GM18507 (cell line): Measurements from ENCODE around the gene GABPB2.

Experiments
- DNase-seq: peaks from one replicate; pipeline ENCODE4 v3.0.0; 2011; ENCODE audit warnings: low read depth; ENCODE audit not compliant: insufficient read length; ENCODE audit errors: extremely low spot score
- FAIRE-seq: peaks from 2 replicates; lab custom pipeline; 2011; peaks lifted over from hg19 to GRCh38; lab: Jason Lieb, UNC

The GABPB2 gene

DNA sequence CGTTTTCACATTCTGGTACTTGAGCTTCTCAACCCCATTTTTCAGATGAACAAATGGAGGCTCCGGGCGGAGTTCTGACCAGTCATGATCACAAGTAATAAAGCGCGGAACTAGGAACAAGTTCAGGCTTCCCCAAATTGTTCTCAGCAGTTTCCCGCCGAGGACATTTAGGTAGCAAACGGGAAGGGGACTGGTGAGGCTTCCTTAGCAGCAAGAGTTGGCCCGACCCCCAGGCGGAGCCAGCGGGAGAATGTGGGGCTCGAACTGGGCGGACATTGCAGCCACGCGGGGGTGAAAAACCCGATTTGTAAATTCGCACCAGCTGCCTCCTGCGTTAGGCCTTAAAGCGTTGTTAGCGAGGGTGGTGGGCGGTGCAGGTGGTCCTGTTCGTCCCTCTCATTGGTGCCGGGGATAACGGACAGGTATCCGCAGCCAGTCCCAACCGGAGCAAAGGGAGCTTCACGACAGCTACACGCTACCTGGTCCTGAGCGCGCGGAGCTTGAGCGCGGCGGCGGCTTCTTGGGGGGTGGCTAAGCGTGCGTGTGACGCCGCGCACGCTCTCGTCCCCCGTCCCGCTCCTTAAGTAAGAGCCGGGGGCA is 60.5 kb downstream of the GABPB2 start:
- FAIRE-seq (peak; percentile 60), DNase-seq (peak; percentile 58)

- FAIRE-seq (no peak), DNase-seq (no peak)
These were observed 61.3 kb downstream of the GABPB2 start for GRCh38 chr1:151131701-151132334.

DNA sequence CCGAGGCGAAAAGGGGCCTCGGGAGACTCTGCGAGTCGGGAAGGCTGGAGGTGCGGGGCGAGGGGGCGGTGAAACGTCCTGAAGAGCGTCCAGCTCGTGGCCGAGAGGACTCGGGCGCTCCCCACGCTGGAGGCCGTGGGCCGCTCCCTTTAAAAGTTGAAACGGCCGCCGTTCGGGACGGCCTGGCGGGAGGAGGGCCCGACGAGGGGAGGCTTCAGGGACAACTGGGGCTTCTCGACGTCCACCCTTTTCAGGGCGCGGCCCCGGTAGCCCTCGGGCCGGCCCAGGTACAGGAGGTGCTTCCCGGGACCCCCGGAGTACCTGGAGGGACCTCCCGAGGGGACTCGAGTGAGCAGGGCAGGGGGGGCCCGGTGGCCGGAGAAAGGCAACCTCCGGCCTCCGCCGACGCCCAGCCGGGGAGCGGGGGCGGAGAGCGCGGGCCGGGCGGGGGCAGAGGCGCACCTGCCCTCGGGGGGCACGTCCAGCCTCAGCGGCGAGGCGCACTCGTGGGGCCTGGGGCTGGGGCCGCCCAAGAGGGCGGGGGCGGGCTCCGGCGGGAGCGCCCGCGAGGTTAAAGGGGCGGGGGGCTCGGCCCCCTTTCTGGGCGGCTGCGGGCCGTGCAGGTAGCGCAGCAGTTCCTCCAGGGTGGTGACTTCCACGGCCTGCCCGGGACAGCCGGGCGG is 61.9 kb downstream of the GABPB2 start:
- no peak for DNase-seq
- no peak for FAIRE-seq

GRCh38 chr1:151133018-151133806 is 62.7 kb downstream of the GABPB2 start:
- no peak for FAIRE-seq
- no peak for DNase-seq

GRCh38 chr1:151134396-151134795 is 63.8 kb downstream of the GABPB2 start:
- DNase-seq: no peak
- no peak for FAIRE-seq

DNA sequence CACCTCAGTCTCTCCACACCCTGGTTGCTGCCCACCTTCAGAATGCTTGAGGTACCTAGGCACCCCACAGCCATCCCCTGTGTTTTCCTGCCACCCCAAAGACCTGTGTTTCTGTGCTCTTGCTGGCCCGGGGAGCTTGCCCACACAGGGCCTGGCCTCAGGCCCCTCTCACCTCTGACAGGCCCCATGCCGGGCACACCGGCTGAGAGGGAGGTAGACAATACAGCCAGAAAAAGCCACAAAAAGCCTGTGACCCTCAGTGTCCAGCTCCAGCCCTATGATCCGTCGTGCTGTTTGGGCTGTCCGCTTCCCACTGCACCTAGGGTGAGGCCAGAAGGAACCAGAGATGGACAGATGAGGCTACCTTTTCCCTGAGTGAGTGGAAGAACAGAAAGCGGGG is 64.4 kb downstream of the GABPB2 start:
- FAIRE-seq: no peak
- DNase-seq: no peak

DNA sequence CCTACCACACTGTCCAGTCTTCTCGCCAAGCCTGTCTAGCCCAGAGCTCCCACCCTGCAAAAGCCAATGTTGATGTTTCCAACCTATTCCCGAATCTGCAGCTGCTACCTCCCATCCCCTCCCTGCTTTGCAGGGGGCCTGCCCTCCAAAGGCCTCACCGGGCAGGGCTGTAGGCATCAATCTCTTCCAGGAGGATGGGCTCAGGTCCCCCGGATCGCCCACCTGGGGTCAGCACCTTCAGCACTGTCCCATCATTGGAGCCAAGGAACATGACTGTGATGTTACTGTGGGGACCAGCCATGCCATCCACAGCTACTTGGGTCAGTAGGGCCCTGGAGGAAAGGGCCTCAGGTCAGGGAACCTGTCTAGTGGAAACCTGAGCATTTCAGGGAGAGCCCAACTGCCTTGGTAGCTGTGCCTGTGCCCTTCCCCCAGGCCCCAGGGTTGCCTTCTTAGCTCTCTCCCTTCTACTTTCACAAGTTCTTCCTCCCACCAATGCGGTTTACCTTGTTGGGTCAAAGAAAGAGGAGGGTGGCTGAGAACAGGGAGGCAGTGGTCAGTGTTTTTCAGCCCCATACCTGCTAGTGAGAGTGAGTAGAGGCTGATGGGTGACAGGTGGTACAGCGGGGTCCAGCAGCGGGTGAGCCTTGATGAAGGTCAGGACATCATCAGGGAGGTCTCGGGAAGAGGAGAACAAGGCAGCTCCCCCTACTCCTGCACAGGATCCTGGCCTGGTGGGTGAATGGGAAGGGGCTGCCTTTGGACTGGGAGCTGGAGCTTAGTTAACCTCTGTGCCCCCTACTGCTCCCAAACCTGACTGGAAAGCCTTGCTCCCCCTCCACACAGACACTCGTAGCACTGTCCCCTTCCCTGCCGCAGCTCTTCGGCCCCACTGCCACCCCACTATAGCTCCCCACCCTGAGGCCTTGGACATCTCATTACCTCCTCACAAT is 65.1 kb downstream of the GABPB2 start:
- FAIRE-seq (peak; percentile 46), DNase-seq (no peak)

GRCh38 chr1:151137789-151138188 is 67.2 kb downstream of the GABPB2 start:
- DNase-seq (no peak), FAIRE-seq (no peak)

DNA sequence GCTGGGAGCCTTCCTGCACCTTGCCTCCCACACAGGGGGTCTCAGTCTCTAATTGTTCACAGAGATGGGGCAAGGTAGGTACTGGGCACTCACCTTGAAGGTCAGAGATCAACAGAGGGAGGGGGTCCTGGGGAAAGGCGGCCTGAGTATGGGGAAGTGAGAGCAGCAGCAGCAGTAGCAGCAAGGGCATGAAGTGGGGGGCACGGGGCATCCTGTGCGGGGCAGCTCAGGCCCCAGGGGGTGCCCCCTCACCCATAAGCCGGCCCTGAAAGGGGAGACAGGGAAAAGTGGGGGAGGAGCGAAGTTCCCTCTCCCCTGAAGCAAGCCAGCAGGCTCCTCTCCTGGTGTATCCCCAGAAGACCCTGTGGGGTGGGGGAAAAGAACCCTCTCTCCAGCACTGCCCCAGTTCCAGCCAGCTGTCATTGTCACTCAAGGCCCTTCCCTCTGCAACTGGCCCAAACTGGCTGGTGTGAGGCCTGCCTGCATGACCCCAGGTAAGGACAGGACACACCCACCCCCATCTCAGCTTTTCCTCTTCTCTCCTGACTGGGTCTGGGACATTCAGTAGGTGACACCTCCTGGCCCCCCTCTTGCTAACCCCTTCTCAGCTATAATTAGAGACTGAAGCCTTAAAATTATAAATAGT is 72.0 kb downstream of the GABPB2 start:
- FAIRE-seq: no peak
- no peak for DNase-seq

- FAIRE-seq (no peak), DNase-seq (no peak)
These were observed 72.5 kb downstream of the GABPB2 start for GRCh38 chr1:151143057-151143435.

DNA sequence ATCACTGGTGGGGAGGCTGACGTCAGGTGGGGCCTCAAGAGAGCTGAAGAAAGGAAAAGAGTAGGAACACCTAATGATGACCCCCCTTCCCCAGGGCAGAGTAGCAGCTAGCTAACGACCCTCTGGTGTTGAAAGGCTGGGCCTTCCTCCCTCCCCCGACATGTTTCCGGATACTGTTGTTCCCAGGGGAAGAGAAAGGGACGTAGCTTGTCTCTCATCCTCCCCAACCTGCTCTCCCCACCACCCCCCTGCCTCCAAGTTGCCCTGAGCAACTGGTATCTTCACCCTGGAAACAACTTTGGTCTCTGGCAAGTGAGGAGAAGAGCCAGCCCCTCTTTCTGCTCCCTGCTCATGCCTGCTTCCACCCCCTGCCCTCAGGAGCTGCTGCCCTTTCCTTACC is 73.4 kb downstream of the GABPB2 start:
- FAIRE-seq: no peak
- DNase-seq: no peak

- DNase-seq: no peak
- FAIRE-seq: no peak
These were observed 74.1 kb downstream of the GABPB2 start for GRCh38 chr1:151144474-151145303.

DNA sequence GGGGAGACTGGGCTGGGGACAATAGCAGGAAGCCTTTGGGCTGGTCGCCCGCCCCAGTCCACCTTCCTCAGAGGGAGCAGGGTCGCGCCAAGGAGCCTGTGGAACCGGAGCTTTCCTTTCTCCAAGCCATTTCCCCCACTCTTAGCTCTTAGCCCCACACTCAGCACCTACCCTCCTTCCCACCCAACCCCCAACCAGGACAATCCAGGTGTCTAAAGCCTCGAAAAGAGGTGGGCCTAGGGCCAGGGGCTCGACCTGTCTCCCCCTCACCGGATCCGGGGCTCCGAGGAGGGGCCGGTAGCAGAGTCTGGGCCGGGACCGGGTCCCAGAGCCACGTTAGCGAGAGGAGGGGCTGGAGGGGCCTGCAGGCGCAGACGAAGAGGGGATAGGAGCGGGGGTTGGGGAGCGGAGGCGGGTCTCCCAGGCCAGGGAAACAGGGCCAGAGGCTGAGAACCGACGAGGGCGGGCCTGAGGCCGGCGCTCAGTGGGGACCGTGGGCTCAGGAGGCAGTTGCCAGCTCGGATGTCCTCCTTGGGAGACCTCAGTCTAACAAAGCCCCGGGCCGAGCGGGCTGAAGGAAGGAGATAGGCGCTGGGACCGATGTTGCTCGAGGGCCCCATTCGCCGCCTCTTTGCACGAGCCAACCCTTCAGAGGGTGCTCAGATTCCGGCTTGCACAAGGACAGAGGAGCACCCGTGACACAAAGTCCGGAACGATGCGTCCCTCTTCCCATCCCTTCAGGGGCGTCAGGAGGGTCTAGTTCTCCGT is 74.9 kb downstream of the GABPB2 start:
- no peak for FAIRE-seq
- DNase-seq: no peak

DNA sequence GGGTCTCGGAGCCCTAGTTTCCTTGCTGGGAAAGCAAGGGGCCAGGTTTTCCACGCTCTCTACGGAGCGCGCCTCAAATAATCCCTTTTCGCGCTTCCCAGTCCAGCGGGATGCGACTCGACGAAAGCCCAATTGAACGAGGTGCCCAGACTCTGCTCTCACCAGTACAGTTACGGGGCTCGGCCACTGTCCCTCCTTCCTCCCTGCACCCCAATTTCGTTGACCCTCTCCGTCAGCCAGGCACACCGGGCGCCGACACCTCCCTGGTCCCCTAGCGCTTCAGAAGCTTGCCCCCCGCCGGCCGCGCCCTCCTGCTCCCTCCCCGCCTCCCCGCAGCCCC is 75.5 kb downstream of the GABPB2 start:
- DNase-seq (no peak), FAIRE-seq (no peak)

DNA sequence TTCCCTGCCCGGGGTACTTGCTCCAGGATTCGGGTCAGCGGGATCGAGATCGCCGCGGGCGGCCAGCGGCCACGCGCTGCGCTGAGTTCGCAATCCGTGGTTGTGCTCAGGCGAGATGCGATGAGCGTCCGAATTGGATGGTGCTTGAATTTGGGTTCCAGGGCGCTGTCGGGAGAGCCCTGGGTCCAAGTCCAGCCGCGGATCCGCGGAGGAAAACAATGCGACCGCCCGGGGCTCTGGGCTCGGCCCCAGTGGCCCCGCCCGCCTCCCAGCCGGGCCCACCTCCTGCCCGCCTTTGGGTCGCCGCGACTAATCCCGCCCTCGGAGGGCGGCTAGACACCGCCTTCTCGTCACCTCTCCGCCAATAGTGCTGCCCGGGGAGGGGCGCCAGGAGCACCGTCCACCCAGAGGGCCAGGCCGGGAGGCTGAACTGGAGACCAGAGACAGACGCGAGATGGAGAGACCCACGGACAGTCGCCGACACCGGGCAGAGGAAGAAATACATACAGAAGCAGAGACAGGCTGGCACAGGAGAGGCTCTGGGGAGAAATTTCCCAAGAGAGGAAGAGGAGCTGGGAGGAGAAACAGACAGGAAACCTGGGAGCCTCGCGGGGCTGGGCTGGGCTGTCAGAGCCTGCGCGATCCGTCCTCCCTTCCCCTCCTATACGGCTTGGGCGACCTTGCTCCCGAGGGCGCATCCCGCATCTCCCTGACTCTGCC is 76.0 kb downstream of the GABPB2 start, which contains the start of gene SEMA6C:
Gene SEMA6C (minus strand): TSS at position 220 of the 720 bp plus-strand sequence. CDS start 4,010 bp downstream, outside the sequence.
- FAIRE-seq: peak; percentile 95
- peak; percentile 85 for DNase-seq

GRCh38 chr1:151147132-151147503 is 76.6 kb downstream of the GABPB2 start:
- FAIRE-seq (no peak), DNase-seq (no peak)

DNA sequence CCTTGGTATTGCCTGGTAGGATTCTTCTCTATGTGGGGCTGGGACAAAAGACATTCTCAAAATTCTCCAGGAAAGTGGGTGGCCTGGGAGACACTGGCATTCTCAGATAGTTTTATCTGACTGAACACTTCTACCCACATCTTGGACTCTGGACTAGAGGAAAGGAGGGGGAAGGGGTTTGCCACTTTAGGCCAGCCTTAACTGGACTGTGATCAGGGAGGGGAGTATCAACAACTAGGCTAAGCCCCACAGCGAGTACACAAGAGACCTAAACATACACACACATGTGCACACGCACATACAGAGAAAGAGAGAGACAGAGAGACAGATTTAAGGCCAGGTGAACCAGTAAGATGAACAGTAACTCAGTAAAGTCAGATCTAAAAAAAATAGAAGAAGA is 77.1 kb downstream of the GABPB2 start:
- no peak for DNase-seq
- no peak for FAIRE-seq
